ENCODE data around the gene PRXL2A.

DNA sequence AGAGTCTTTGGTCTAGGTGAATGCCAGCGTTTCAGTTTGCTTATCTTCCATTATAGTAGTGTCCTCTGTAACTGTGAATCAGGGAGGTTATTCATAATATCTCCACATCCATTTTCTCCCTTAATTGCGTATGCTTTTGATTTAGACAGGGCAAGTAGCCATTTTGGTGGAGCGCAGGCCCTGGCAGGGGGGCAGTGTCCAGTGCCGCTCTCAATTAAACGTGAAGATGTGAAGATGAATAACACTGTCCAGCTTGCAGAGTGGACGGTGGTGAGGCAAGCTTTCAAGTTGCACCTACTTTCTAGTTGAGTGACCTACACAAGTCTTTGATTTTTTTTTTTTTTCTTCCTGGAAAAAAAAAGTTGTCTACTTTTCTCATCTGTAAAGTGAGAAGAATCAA is 50.3 kb downstream of the PRXL2A start:
- no peak for TF ChIP-seq CTCF (conservative IDR thresholded peaks at IDR 0.05; ENCODE audit: low read depth, low read length)
- no peak for TF ChIP-seq CHD1 (IDR thresholded peaks at IDR 0.05; ENCODE audit: low read depth, low read length)
- TF ChIP-seq POLR2A (IDR thresholded peaks at IDR 0.05; ENCODE audit: low read depth, low read length) = no peak
- TF ChIP-seq RAD21 (IDR thresholded peaks at IDR 0.05; ENCODE audit: low read length) = no peak
- TF ChIP-seq NFE2L2 (IDR thresholded peaks at IDR 0.05; ENCODE audit: low read depth, low read length) = no peak
- TF ChIP-seq BHLHE40 (IDR thresholded peaks at IDR 0.05; ENCODE audit: low read depth, low read length) = no peak

Data from IMR-90 (cell line).